Thyroid gland (tissue), 4 donors: Measurements from ENCODE around the gene TMPRSS4.

Experiments used
- POLR2A ChIP-seq, 2 donors: fragments of 450-650 bp; IDR thresholded peaks; one replicate each; pipeline ENCODE4 v1.6.1; 2017; ENCODE audit warnings: antibody characterized with exemption in 2 of 2, mild to moderate bottlenecking in 2 of 2, moderate library complexity in 1 of 2
- TF ChIP-seq, protein P1 (sequence below), 6 experiments: fragments of 200-600 bp in 3 of 6; fragments of 450-650 bp in 3 of 6; sonication (generic) in 3 of 6; IDR thresholded peaks; one replicate each; pipeline ENCODE4 v1.5.1; 2016 to 2019; ENCODE audit warnings: antibody characterized with exemption in 6 of 6, mild to moderate bottlenecking in 2 of 6, inconsistent platforms in 1 of 6, moderate library complexity in 1 of 6

DNA sequence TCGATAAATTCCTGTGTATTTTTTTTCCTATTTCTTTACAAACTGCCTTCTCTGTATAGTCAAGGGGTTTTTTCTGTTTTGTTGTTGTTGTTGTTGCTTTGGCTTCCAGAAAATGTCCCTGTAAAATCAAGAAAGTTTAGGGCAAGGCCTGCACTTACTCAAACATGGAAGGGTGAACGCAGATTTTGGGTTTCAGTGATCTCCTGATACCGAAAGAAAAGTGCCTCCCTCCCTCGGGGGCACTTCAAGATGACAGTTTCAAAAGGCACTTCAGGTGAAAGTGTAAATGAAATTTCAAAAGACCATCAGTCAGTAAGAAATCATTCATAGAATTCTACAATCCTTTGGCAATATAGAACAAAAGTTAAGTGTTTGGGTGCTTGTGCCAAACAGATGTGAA lies 43.4 kb upstream of the TMPRSS4 start:
- TF ChIP-seq, protein P1, sequence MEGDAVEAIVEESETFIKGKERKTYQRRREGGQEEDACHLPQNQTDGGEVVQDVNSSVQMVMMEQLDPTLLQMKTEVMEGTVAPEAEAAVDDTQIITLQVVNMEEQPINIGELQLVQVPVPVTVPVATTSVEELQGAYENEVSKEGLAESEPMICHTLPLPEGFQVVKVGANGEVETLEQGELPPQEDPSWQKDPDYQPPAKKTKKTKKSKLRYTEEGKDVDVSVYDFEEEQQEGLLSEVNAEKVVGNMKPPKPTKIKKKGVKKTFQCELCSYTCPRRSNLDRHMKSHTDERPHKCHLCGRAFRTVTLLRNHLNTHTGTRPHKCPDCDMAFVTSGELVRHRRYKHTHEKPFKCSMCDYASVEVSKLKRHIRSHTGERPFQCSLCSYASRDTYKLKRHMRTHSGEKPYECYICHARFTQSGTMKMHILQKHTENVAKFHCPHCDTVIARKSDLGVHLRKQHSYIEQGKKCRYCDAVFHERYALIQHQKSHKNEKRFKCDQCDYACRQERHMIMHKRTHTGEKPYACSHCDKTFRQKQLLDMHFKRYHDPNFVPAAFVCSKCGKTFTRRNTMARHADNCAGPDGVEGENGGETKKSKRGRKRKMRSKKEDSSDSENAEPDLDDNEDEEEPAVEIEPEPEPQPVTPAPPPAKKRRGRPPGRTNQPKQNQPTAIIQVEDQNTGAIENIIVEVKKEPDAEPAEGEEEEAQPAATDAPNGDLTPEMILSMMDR (IDR thresholded peaks at IDR 0.05) = no peak
- no peak for TF ChIP-seq POLR2A (IDR thresholded peaks at IDR 0.05)
